ENCODE results near the gene C5orf52.

The C5orf52 gene

DNA sequence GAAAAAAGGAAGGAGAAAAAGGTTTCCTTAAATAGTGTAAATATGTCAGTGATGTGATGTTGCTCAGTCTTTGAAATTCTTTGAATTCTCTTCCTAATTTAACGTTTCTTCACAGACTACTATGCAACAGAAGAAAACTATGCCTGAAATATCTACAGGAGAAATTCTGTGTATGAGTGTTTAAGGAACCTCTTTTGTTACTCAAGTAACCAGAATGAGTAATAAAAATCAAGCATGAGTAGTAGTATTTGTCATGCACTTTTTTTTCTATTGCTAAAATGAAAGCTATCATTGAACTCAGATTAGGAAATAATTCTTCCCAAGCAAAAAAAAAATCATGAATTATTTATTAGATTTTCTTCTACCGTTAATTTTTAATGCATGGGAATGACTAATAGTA is 39.5 kb downstream of the C5orf52 start:
- no peaks in the 10 kb centered on the region for H3K79me2 ChIP-seq (ENCODE audit: low read length)
- H3K27me3 ChIP-seq (replicated peaks; ENCODE audit: insufficient read depth, low read length): no peaks in the 10 kb centered on the region
- no peaks in the 10 kb centered on the region for H3K9me2 ChIP-seq (replicated peaks; ENCODE audit: insufficient read depth, low read length)
- no peaks in the 10 kb centered on the region for H3K4me1 ChIP-seq (ENCODE audit: low read length)
- no peaks in the 10 kb centered on the region for H3F3A ChIP-seq (ENCODE audit: insufficient read depth, low read length)
- no peaks in the 10 kb centered on the region for H3K9me3 ChIP-seq (replicated peaks; ENCODE audit: insufficient read depth, low read length)
- no peaks in the 10 kb centered on the region for H4K20me1 ChIP-seq (ENCODE audit: insufficient read depth, low read length)
- no peak overlapping the region for H3K4me3 ChIP-seq (ENCODE audit: low read length)
- no peak overlapping the region for H3K4me2 ChIP-seq (ENCODE audit: low read depth, low read length)
- TF ChIP-seq EZH2phosphoT487 (IDR thresholded peaks at IDR 0.05; ENCODE audit: low read length) (no peak), EZH2 (optimal IDR thresholded peaks at IDR 0.05; ENCODE audit: low read depth, low read length) (no peak)
- TF ChIP-seq, protein P1, sequence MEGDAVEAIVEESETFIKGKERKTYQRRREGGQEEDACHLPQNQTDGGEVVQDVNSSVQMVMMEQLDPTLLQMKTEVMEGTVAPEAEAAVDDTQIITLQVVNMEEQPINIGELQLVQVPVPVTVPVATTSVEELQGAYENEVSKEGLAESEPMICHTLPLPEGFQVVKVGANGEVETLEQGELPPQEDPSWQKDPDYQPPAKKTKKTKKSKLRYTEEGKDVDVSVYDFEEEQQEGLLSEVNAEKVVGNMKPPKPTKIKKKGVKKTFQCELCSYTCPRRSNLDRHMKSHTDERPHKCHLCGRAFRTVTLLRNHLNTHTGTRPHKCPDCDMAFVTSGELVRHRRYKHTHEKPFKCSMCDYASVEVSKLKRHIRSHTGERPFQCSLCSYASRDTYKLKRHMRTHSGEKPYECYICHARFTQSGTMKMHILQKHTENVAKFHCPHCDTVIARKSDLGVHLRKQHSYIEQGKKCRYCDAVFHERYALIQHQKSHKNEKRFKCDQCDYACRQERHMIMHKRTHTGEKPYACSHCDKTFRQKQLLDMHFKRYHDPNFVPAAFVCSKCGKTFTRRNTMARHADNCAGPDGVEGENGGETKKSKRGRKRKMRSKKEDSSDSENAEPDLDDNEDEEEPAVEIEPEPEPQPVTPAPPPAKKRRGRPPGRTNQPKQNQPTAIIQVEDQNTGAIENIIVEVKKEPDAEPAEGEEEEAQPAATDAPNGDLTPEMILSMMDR (IDR thresholded peaks at IDR 0.05; ENCODE audit: low read length): no peak
- no peak overlapping the region for H3K27ac ChIP-seq (ENCODE audit: low read length)
- DNase-seq: no peak
- no peak overlapping the region for H3K9ac ChIP-seq (ENCODE audit: low read length)
- H3K36me3 ChIP-seq (replicated peaks; ENCODE audit: insufficient read depth, low read length): no peaks in the 10 kb centered on the region
- H2AFZ ChIP-seq (ENCODE audit: low read length): no peak overlapping the region

DNA sequence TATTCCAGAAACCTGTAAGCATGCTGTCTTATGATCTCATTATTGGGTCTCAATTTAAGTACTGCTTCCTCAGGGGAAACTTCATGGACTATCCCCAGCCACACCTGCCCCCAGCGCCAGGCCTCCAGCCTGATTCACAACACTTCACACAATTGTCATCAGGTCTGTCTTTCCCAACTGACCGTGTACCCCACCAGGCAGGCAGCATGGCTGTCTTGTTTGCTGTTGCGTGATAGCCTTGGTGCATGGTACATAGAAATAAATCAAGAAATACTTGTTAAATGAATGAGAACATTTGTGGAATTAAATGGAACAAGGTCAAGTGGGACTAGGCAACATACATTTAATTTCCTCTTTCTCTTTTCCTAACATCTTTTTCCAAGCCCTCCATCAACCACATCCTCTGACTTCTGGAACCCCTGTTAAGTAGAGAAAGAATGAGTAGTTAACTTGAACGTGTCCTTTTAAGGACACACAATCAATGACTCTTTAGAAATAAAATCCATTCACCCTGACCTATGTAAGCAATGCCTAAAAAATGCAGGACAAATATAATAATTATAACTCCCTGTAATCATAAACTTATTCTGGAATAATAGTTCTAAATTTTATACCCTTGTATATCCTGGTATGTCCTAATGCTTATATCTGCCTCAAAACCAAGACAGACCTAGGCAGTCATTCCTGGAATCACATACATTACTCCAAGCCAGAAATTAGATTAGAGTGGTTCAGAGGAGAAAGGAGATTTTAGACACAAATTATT is 42.7 kb downstream of the C5orf52 start:
- no peak overlapping the region for H2AFZ ChIP-seq (ENCODE audit: low read length)

DNA sequence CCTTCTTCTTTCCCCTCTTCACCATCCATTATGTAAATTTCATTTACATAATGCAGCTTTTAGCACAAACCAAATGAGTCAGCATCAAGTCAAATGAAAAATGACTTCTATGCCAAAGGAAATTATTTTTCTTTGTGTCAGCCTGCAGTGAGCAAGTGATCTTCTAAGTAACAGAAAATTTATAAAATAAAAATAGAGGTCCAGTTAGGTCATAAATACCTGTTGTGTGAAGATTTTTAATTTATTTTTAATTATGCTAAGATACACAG is 43.2 kb downstream of the C5orf52 start:
- H3K36me3 ChIP-seq (replicated peaks; ENCODE audit: insufficient read depth, low read length): no peaks in the 10 kb centered on the region
- no peak overlapping the region for H2AFZ ChIP-seq (ENCODE audit: low read length)
- DNase-seq: no peak
- no peaks in the 10 kb centered on the region for H3K9me2 ChIP-seq (replicated peaks; ENCODE audit: insufficient read depth, low read length)
- H3K27me3 ChIP-seq (replicated peaks; ENCODE audit: insufficient read depth, low read length): no peaks in the 10 kb centered on the region
- H3F3A ChIP-seq (ENCODE audit: insufficient read depth, low read length): no peaks in the 10 kb centered on the region
- no peaks in the 10 kb centered on the region for H3K79me2 ChIP-seq (ENCODE audit: low read length)
- no peak overlapping the region for H3K9ac ChIP-seq (ENCODE audit: low read length)
- H3K4me1 ChIP-seq (ENCODE audit: low read length): no peaks in the 10 kb centered on the region
- no peak overlapping the region for H3K4me3 ChIP-seq (ENCODE audit: low read length)
- H3K27ac ChIP-seq (ENCODE audit: low read length): no peak overlapping the region
- H4K20me1 ChIP-seq (ENCODE audit: insufficient read depth, low read length): no peaks in the 10 kb centered on the region
- no peak overlapping the region for H3K4me2 ChIP-seq (ENCODE audit: low read depth, low read length)
- TF ChIP-seq, protein P1 (IDR thresholded peaks at IDR 0.05; ENCODE audit: low read length): no peak
- TF ChIP-seq EZH2phosphoT487 (IDR thresholded peaks at IDR 0.05; ENCODE audit: low read length) (no peak), EZH2 (optimal IDR thresholded peaks at IDR 0.05; ENCODE audit: low read depth, low read length) (no peak)
- H3K9me3 ChIP-seq (replicated peaks; ENCODE audit: insufficient read depth, low read length): no peaks in the 10 kb centered on the region

More for the DNA sequence above, 42.7 kb downstream of the C5orf52 start:
- no peaks in the 10 kb centered on the region for H3K79me2 ChIP-seq (ENCODE audit: low read length)
- no peaks in the 10 kb centered on the region for H3K4me1 ChIP-seq (ENCODE audit: low read length)
- no peak overlapping the region for H3K4me3 ChIP-seq (ENCODE audit: low read length)
- no peaks in the 10 kb centered on the region for H3K27me3 ChIP-seq (replicated peaks; ENCODE audit: insufficient read depth, low read length)
- H3F3A ChIP-seq (ENCODE audit: insufficient read depth, low read length): no peaks in the 10 kb centered on the region
- H3K4me2 ChIP-seq (ENCODE audit: low read depth, low read length): no peak overlapping the region
- no peaks in the 10 kb centered on the region for H3K9me2 ChIP-seq (replicated peaks; ENCODE audit: insufficient read depth, low read length)
- DNase-seq: no peak
- H3K36me3 ChIP-seq (replicated peaks; ENCODE audit: insufficient read depth, low read length): no peaks in the 10 kb centered on the region
- TF ChIP-seq EZH2 (optimal IDR thresholded peaks at IDR 0.05; ENCODE audit: low read depth, low read length) (no peak), EZH2phosphoT487 (IDR thresholded peaks at IDR 0.05; ENCODE audit: low read length) (no peak)
- TF ChIP-seq, protein P1 (IDR thresholded peaks at IDR 0.05; ENCODE audit: low read length): no peak
- no peaks in the 10 kb centered on the region for H3K9me3 ChIP-seq (replicated peaks; ENCODE audit: insufficient read depth, low read length)
- no peak overlapping the region for H3K27ac ChIP-seq (ENCODE audit: low read length)
- H3K9ac ChIP-seq (ENCODE audit: low read length): no peak overlapping the region
- no peaks in the 10 kb centered on the region for H4K20me1 ChIP-seq (ENCODE audit: insufficient read depth, low read length)

Data from MM.1S (cell line).